ENCODE results near the gene SMAD4. TPM values are rescaled to one million over a fixed set of nuclear protein-coding genes. Genes with fewer than 3 reads are reported as not detected.
A peak's percentile ranks its signal among the peaks of the same experiment; 100 is the strongest.

The SMAD4 gene
- total and polyA plus RNA-seq, 2 experiments from 2014 or later: 64.4 to 116 TPM

DNA sequence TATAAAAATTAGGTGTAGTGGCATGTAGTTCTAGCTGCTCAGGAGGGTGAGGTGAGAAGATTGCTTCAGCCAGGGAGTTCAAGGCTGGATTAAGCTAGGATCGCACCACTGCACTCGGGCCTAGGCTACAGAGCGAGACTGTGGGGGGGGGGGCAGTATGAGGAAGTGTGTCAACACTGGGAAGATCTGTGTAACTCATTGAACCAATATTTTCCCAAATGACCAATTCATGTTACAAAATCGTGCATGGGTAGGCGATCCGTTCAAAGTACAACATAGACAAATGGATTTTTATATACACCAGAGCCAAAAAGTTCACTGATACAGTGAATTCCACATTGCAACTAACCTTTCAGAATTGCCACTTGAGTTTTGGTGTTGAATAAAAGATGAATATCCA, 8.1 kb downstream of the SMAD4 start:
- no peaks in the 10 kb centered on the region for H3K9me2 ChIP-seq (replicated peaks; ENCODE audit: insufficient read depth)
- no peaks in the 10 kb centered on the region for H3K36me3 ChIP-seq (replicated peaks; ENCODE audit: insufficient read depth, low read depth)
- TF ChIP-seq CTCF (IDR thresholded peaks at IDR 0.05; ENCODE audit: poor library complexity) (no peak), EZH2phosphoT487 (IDR thresholded peaks at IDR 0.05; ENCODE audit: low read depth, severe bottlenecking, unreplicated experiment) (no peak), EZH2 (IDR thresholded peaks at IDR 0.05; ENCODE audit: borderline replicate concordance) (no peak)
- H4K20me1 ChIP-seq (ENCODE audit: insufficient read depth, poor library complexity, severe bottlenecking): peaks cover 99% of the 10 kb centered on the region
- peaks cover 100% of the 10 kb centered on the region for H3K79me2 ChIP-seq
- no peaks in the 10 kb centered on the region for H3K9me3 ChIP-seq (ENCODE audit: low read depth)
- H3K27me3 ChIP-seq: no peaks in the 10 kb centered on the region
- 61% methylated on average over 6 of the region's 6 CpGs for WGBS (ENCODE audit: low lambda C conversion rate, missing lambda C conversion rate)
- H3K4me3 ChIP-seq: no peak overlapping the region
- H3K4me1 ChIP-seq (ENCODE audit: insufficient read depth): peaks cover 20% of the 10 kb centered on the region
- peak overlapping the region; percentile 36 for H3K27ac ChIP-seq
- peak overlapping the region; percentile 36 for H3K4me2 ChIP-seq
- DNase-seq (ENCODE audit: low spot score): peak; percentile 28
- H2AFZ ChIP-seq: no peak overlapping the region

- no peaks in the 10 kb centered on the region for H3K36me3 ChIP-seq (replicated peaks; ENCODE audit: insufficient read depth, low read depth)
- peaks cover 100% of the 10 kb centered on the region for H3K79me2 ChIP-seq
- H3K4me1 ChIP-seq (ENCODE audit: insufficient read depth): peaks cover 15% of the 10 kb centered on the region
- no peak overlapping the region for H2AFZ ChIP-seq
- H3K4me3 ChIP-seq: no peak overlapping the region
- no peaks in the 10 kb centered on the region for H3K27me3 ChIP-seq
- no peak for DNase-seq (ENCODE audit: low spot score)
- H3K9me3 ChIP-seq (ENCODE audit: low read depth): no peaks in the 10 kb centered on the region
- no peaks in the 10 kb centered on the region for H3K9me2 ChIP-seq (replicated peaks; ENCODE audit: insufficient read depth)
- no peak overlapping the region for H3K4me2 ChIP-seq
- H3K27ac ChIP-seq: no peak overlapping the region
- peaks cover 99% of the 10 kb centered on the region for H4K20me1 ChIP-seq (ENCODE audit: insufficient read depth, poor library complexity, severe bottlenecking)
- WGBS (ENCODE audit: low lambda C conversion rate, missing lambda C conversion rate): 61% methylated on average over 8 of the region's 8 CpGs
- no peak for TF ChIP-seq EZH2phosphoT487 (IDR thresholded peaks at IDR 0.05; ENCODE audit: low read depth, severe bottlenecking, unreplicated experiment)
- no peak for TF ChIP-seq CTCF (IDR thresholded peaks at IDR 0.05; ENCODE audit: poor library complexity)
- TF ChIP-seq EZH2 (IDR thresholded peaks at IDR 0.05; ENCODE audit: borderline replicate concordance): no peak
Measured at GRCh38 chr18:51039138-51040112, 9.4 kb downstream of the SMAD4 start.

- no peak overlapping the region for H3K4me3 ChIP-seq
- no peaks in the 10 kb centered on the region for H3K36me3 ChIP-seq (replicated peaks; ENCODE audit: insufficient read depth, low read depth)
- H3K4me2 ChIP-seq: no peak overlapping the region
- H3K9me3 ChIP-seq (ENCODE audit: low read depth): no peaks in the 10 kb centered on the region
- no peaks in the 10 kb centered on the region for H3K9me2 ChIP-seq (replicated peaks; ENCODE audit: insufficient read depth)
- no peak for DNase-seq (ENCODE audit: low spot score)
- WGBS (ENCODE audit: low lambda C conversion rate, missing lambda C conversion rate): 84% methylated on average over 3 of the region's 3 CpGs
- peaks cover 99% of the 10 kb centered on the region for H4K20me1 ChIP-seq (ENCODE audit: insufficient read depth, poor library complexity, severe bottlenecking)
- H3K4me1 ChIP-seq (ENCODE audit: insufficient read depth): peaks cover 29% of the 10 kb centered on the region
- no peak overlapping the region for H3K27ac ChIP-seq
- no peaks in the 10 kb centered on the region for H3K27me3 ChIP-seq
- H3K79me2 ChIP-seq: peaks cover 100% of the 10 kb centered on the region
- no peak overlapping the region for H2AFZ ChIP-seq
- TF ChIP-seq CTCF (IDR thresholded peaks at IDR 0.05; ENCODE audit: poor library complexity): no peak
- no peak for TF ChIP-seq EZH2phosphoT487 (IDR thresholded peaks at IDR 0.05; ENCODE audit: low read depth, severe bottlenecking, unreplicated experiment)
- TF ChIP-seq EZH2 (IDR thresholded peaks at IDR 0.05; ENCODE audit: borderline replicate concordance): no peak
Measured at GRCh38 chr18:51041677-51042352, 11.8 kb downstream of the SMAD4 start.

All from hepatocyte (in vitro differentiated cells).